Measurements from ENCODE around the gene LPIN2. TPM values are rescaled to one million over a fixed set of nuclear protein-coding genes. Genes with fewer than 3 reads are reported as not detected.

Gene LPIN2
- total and polyA plus RNA-seq, 4 donors, result 58.6 to 284 (median 103) TPM

GRCh38 chr18:2982452-2983269 is 30.3 kb downstream of the LPIN2 start (continued):
- TF ChIP-seq REST (IDR thresholded peaks at IDR 0.05), result peak; percentile 94
- TF ChIP-seq FOXA2 (IDR thresholded peaks at IDR 0.05), result peak; percentile 96
- TF ChIP-seq EGR1 (IDR thresholded peaks at IDR 0.05; ENCODE audit: low read depth in 2 of 2), result peak in 1 of 2 donors; percentile 72
- no peak for TF ChIP-seq CTCF (IDR thresholded peaks at IDR 0.05; ENCODE audit: low read depth, low read length, missing input control)
- peak; percentile 28 to 71 for TF ChIP-seq JUND (IDR thresholded peaks at IDR 0.05)
- peak; percentile 92 for TF ChIP-seq FOXA1 (IDR thresholded peaks at IDR 0.05)
- no peak for TF ChIP-seq NR2F2 (IDR thresholded peaks at IDR 0.05)

GRCh38 chr18:2982022-2982421 is 30.9 kb downstream of the LPIN2 start:
- Histone ChIP-seq H3K36me3 (ENCODE audit: control insufficient read depth in 4 of 4, insufficient read depth in 3 of 4, low read depth in 1 of 4, low read length in 3 of 4) (no peaks in the 10 kb centered on the region), H3K4me3 (ENCODE audit: low read depth in 1 of 3, low read length in 3 of 3) (peak overlapping the region; percentile 51 to 79 (median 69)), H3K4me1 (ENCODE audit: control insufficient read depth in 4 of 4, insufficient read depth in 4 of 4, low read length in 3 of 4) (peaks cover 3 to 66% (median 46%) of the 10 kb centered on the region in 4 donors), H3K27me3 (ENCODE audit: control insufficient read depth in 4 of 4, insufficient read depth in 4 of 4, low read length in 3 of 4) (no peaks in the 10 kb centered on the region), H3K9ac (ENCODE audit: low read depth in 1 of 2, low read length in 2 of 2) (peak overlapping the region; percentile 92 to 100), H3K27ac (ENCODE audit: low read depth in 1 of 2, low read length in 2 of 2) (peak overlapping the region; percentile 87 to 88), H3K9me3 (ENCODE audit: control insufficient read depth in 4 of 4, low read length in 3 of 4) (no peaks in the 10 kb centered on the region)
- TF ChIP-seq RXRA (IDR thresholded peaks at IDR 0.05) (no peak), CTCF (IDR thresholded peaks at IDR 0.05; ENCODE audit: low read depth, low read length, missing input control) (no peak), SP1 (IDR thresholded peaks at IDR 0.05) (no peak), REST (IDR thresholded peaks at IDR 0.05) (no peak), TAF1 (conservative IDR thresholded peaks at IDR 0.05) (no peak), EGR1 (IDR thresholded peaks at IDR 0.05; ENCODE audit: low read depth in 2 of 2) (no peak), HNF4G (IDR thresholded peaks at IDR 0.05) (no peak), MAX (IDR thresholded peaks at IDR 0.05) (no peak), FOXA1 (IDR thresholded peaks at IDR 0.05) (no peak), JUND (IDR thresholded peaks at IDR 0.05) (no peak), RAD21 (IDR thresholded peaks at IDR 0.05) (no peak), GABPA (IDR thresholded peaks at IDR 0.05 in 1 of 2, conservative IDR thresholded peaks at IDR 0.05 in 1 of 2) (no peak), FOXA2 (IDR thresholded peaks at IDR 0.05) (no peak), ZBTB33 (IDR thresholded peaks at IDR 0.05) (no peak), YY1 (IDR thresholded peaks at IDR 0.05) (no peak), NR2F2 (IDR thresholded peaks at IDR 0.05) (no peak)
- DNase-seq (ENCODE audit: low spot score), result no peak
- WGBS, result 25% methylated on average over 1 of the region's 1 CpG
